HG03432 (cell line): ENCODE data around the gene SIL1.
"Not testable (repeated sequence)": the region's sequence is repeated elsewhere in the genome, so short reads cannot be mapped to it uniquely, and the experiment has no call there.

ENCODE experiments used
- ATAC-seq: cut with Tn5 transposase; IDR thresholded peaks from one replicate; pipeline ENCODE4 v1.9.1; 2021; ENCODE audit warnings: mild to moderate bottlenecking, moderate library complexity; ENCODE audit not compliant: unreplicated experiment

SIL1 gene

GRCh38 chr5:139038613-139039305 is 159.4 kb downstream of the SIL1 start:
- ATAC-seq: no peak

DNA sequence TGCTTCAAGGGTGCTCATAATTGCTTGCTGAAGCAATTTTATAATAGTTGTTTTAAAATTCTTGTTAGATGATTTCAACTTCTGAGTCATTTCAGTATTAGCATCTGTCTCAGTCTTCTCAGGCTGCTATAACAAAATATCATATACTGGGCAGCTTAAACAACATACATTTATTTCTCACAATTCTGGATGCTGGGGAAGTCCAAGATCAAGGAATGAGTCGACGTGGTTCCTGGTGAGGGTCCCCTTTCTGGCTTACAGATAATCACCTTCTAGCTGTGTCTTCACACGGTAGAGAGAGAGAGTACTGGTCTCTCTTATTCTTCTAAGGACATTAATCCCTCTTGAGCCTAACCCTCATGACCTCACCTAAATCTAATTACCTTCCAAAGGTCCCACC is 160.4 kb downstream of the SIL1 start:
- no peak for ATAC-seq

DNA sequence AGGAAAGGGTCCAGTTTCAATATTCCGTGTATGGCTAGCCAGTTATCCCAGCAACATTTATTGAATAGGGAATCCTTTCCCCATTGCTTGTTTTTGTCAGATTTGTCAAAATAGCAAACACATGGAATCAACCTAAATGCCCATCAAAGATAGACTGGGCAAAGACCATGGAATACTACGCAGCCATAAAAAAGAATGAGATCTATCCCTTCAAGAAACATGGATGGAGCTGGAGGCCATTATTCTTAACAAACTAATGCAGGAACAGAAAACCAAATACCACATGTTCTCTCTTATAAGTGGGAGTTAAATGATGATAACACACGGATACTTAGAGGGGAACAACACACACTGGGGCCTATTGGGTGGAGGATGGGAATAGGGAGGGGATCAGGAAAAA is 161.8 kb downstream of the SIL1 start:
- not testable (repeated sequence) for ATAC-seq

- no peak for ATAC-seq
Observed at GRCh38 chr5:139027150-139027549, 171.0 kb downstream of the SIL1 start.

DNA sequence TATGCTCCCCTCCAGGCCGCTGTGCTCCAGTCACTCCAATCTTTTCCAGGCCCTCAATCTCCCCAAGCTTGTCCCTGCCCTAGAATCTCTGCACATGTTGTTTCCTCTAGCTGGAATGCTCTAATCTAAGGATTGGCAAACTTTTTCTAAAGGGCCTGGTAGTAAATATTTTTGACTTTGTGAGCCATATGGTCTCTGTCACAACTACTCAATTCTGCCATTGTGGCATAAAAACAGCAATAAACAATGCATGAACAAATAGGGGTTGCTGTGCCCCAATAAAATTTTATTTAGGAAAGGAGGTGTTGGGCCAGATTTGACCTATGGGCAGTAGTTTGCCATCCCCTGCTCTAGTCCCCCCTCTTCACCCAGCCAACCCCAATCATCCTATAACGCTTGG is 172.5 kb downstream of the SIL1 start:
- no peak for ATAC-seq

DNA sequence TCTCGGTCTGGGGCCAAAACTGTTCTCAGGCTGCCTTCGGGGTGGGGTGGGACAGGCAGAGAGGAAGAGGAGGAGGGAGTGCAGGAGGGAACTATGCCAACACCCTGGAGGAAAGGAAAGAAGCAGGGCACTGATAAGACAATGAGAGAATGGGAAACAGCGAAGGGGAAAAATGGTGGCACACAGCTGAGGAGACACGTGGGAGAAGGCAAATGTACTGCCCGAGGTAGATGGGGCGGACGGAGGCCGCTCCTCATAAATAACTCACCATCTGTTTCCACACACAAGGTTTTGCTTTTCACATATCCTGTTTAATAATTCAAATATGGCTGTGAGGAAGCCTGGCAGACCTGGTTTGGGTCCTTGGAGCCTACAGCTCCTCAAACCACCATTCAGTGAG is 174.9 kb downstream of the SIL1 start:
- ATAC-seq: no peak

GRCh38 chr5:139022528-139022927 is 175.6 kb downstream of the SIL1 start:
- ATAC-seq: no peak

DNA sequence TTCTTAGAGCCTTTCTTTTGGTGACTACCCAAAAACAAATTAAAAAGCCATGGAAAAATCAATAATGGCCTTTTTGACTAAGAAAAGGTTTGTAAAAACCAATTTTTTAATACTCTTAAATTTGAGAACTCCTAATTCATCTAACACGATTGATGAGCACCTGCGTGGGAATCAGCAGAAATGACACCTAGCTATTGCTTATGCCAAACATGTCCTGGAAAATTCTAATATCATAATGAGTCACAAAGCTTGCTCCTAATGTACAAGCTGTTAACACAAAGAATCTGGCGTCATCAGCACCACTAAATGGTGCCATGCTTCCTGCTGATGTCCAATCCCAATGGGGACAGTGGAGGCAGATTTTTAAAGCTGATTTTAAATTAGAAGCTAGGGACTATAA is 176.8 kb downstream of the SIL1 start:
- ATAC-seq: no peak

DNA sequence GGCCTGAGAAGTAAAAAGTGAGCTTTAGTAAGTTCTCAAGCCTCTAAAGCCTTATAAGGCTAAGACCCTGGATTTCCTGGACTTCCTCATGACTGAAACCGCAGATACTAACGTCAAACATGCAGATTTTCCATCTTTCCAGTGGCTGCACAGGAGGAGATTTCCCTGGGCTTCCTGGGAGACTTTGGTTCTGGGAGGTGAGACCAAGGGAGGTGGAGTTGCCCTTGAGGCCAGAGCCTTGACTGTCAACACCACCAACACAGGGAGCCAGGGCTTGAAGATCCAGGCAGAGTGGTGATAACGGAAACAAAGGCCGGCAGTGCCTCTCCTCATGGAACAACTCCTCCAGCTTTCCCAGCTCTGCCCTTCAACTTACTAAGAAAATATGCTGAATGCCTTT is 178.3 kb downstream of the SIL1 start:
- ATAC-seq: no peak

DNA sequence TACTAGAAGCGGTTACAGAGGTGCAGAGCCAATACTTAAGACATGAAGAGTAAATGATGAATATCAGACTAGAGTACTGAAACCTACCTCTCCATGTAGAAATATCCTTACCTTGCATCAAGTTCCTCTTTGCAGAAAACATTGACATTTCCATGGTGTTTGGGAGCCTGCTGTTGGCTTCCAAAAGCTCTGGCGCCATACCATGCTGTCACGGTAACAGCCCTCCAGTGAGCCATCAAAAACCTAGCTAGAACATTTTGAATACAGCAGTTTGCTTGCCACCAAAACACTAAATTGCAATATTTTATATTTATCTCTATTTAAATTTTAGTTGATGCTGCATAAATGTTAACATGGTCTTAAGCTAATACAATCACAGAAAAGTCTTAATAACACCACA is 179.0 kb downstream of the SIL1 start:
- ATAC-seq: no peak

DNA sequence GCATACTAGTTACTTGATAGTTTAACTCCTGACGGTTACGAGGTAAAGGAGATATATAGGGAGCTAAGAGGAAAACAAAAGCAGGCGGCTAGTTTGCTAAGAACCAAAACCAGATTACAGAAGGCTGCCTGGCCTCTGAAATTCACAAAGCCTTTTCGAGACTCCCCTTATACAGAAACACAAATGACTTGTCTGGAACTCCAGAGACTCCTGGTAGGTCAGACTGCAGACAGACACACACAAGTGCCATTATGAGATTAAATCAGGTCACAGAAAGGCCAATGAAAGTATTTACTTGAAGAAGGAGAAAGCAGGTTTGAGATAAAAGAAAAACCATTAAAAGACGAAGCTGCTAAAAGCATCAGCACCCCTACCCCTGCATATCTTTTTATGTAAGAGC is 180.5 kb downstream of the SIL1 start:
- no peak for ATAC-seq

- no peak for ATAC-seq
Observed at GRCh38 chr5:139016186-139016585, 182.0 kb downstream of the SIL1 start.

- no peak for ATAC-seq
Observed at GRCh38 chr5:139014726-139015125, 183.4 kb downstream of the SIL1 start.

- ATAC-seq: no peak
Observed at GRCh38 chr5:139012176-139012575, 186.0 kb downstream of the SIL1 start.

DNA sequence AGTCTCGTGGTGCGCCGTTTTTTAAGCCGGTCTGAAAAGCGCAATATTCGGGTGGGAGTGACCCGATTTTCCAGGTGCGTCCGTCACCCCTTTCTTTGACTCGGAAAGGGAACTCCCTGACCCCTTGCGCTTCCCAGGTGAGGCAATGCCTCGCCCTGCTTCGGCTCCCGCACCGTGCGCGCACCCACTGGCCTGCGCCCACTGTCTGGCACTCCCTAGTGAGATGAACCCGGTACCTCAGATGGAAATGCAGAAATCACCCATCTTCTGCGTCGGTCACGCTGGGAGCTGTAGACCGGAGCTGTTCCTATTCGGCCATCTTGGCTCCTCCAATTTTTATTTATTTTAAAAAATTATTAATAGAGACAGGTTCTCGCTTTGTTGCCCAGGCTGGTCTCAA is 187.0 kb downstream of the SIL1 start:
- ATAC-seq: not testable (repeated sequence)

- ATAC-seq: no peak
Observed at GRCh38 chr5:139004374-139005307, 193.5 kb downstream of the SIL1 start.

DNA sequence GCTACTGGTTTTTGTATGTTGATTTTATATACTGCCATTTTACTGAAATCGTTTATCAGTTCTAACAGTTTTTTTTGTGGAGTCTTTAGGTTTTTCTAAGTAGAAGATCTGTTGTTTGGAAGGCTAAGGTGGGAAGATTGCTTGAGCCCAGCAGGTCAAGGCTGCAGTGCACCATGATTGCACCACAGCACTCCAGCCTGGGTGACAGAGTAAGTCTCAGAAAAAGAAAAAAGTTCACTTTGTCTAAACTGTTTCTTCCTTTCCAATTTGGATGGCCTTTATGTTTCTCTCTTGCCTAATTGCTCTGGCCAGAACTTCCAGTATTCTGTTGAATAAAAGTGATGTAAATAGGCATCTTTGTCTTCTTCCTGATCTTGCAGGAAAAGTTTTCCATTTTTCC is 198.5 kb downstream of the SIL1 start:
- ATAC-seq: no peak

GRCh38 chr5:138998521-138998920 is 199.6 kb downstream of the SIL1 start:
- ATAC-seq: no peak

- no peak for ATAC-seq
Observed at GRCh38 chr5:138996120-138996519, 202.0 kb downstream of the SIL1 start.

GRCh38 chr5:138990986-138991590 is 207.1 kb downstream of the SIL1 start:
- ATAC-seq: no peak

DNA sequence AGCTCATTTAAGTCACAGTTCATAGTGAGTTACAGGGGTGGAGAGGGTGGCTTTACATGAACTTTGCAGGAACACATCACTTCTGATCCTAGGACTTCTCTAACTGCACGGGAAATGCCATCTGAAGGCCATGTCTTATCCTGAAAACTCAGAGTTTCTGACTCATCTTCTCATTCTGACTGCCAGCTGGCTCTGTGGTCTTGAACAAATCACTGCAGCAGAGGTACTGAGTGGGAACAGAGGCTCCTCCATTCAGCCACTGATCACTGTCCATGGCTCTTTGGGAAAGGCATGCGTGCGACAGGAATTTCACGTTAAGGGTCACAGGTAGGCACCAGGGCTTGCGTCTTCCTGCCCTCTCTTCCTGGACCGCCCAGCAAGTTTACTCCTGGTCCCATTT is 208.4 kb downstream of the SIL1 start:
- ATAC-seq: no peak
